Measurements from ENCODE around the gene ELP5. TPM values are rescaled to one million over a fixed set of nuclear protein-coding genes. Genes with fewer than 3 reads are reported as not detected.
A peak's percentile ranks its signal among the peaks of the same experiment; 100 is the strongest.

The ELP5 gene
- total RNA-seq, 2 experiments from 2014 or later, result 52.4 to 53.5 TPM

- no peak for DNase-seq
- intact Hi-C loops (cut with micrococcal nuclease), result no loop called here
- CTCF ChIA-PET, result interaction anchor here (1.4 kb wide), 1 partner anchor 10 kb away, joined by 3 read pairs; the partner anchor contains the start of genes ACADVL and DLG4
- Mint-ChIP-seq H3K4me3 (no peak overlapping the region), H3K27me3 (ENCODE audit: low read depth) (no peaks in the 10 kb centered on the region), H3K4me1 (ENCODE audit: low read depth) (peaks cover 32% of the 10 kb centered on the region), H3K9me3 (no peaks in the 10 kb centered on the region), H3K27ac (no peak overlapping the region), H3K36me3 (ENCODE audit: low read depth) (peaks cover 14% of the 10 kb centered on the region)
Observed at GRCh38 chr17:7229504-7229903, 22.5 kb upstream of the ELP5 start.

GRCh38 chr17:7232114-7232513 is 19.9 kb upstream of the ELP5 start:
- no peak for DNase-seq
- CTCF ChIA-PET, result interaction anchor here (0.7 to 2.6 kb wide), 2 partner anchors 11 to 65 kb away, joined by 5 to 15 read pairs; partner anchors contain the start of genes ACADVL and DLG4
- Mint-ChIP-seq H3K36me3 (ENCODE audit: low read depth) (peaks cover 25% of the 10 kb centered on the region), H3K9me3 (no peaks in the 10 kb centered on the region), H3K4me3 (peak overlapping the region; percentile 4), H3K27me3 (ENCODE audit: low read depth) (no peaks in the 10 kb centered on the region), H3K4me1 (ENCODE audit: low read depth) (peaks cover 57% of the 10 kb centered on the region), H3K27ac (no peak overlapping the region)
- intact Hi-C loops (cut with micrococcal nuclease), result no loop called here

GRCh38 chr17:7233701-7234082 is 18.3 kb upstream of the ELP5 start:
- Mint-ChIP-seq H3K27me3 (ENCODE audit: low read depth) (no peaks in the 10 kb centered on the region), H3K27ac (peak overlapping the region; percentile 80), H3K4me3 (peak overlapping the region; percentile 90), H3K36me3 (ENCODE audit: low read depth) (peaks cover 21% of the 10 kb centered on the region), H3K9me3 (no peaks in the 10 kb centered on the region), H3K4me1 (ENCODE audit: low read depth) (peaks cover 54% of the 10 kb centered on the region)
- DNase-seq, result no peak
- intact Hi-C loops (cut with micrococcal nuclease), result loop anchor here (1.0 to 2.0 kb wide), 3 partner anchors 19 to 251 kb away; partner anchors contain the start of genes EIF5A and POLR2A
- CTCF ChIA-PET, result interaction anchor here (2.6 kb wide), 1 partner anchor 13 kb away, joined by 15 read pairs; the partner anchor contains the start of genes ACADVL and DLG4

- Mint-ChIP-seq H3K27me3 (ENCODE audit: low read depth) (no peaks in the 10 kb centered on the region), H3K27ac (peak within 1 kb of the TSS; percentile 88), H3K4me1 (ENCODE audit: low read depth) (peaks cover 52% of the 10 kb centered on the region), H3K4me3 (peak within 1 kb of the TSS; percentile 90), H3K36me3 (ENCODE audit: low read depth) (peaks cover 22% of the 10 kb centered on the region), H3K9me3 (no peaks in the 10 kb centered on the region)
- peak; percentile 96 for DNase-seq
- CTCF ChIA-PET, result interaction anchor here (1.3 to 1.9 kb wide), 2 partner anchors 12 to 14 kb away, joined by 3 to 6 read pairs; partner anchors contain the start of genes ACADVL and DLG4
- intact Hi-C loops (cut with micrococcal nuclease), result loop anchor here (1.0 to 2.0 kb wide), 3 partner anchors 20 to 250 kb away; partner anchors contain the start of genes EIF5A and POLR2A
Observed at GRCh38 chr17:7234083-7234951, 17.7 kb upstream of the ELP5 start, which contains the start of gene DVL2. TSS of gene DVL2 (minus strand) at chr17:7234517. CDS start at chr17:7234262, 255 bp downstream.

GRCh38 chr17:7235693-7236665 is 16.0 kb upstream of the ELP5 start:
- H3K4me3 Mint-ChIP-seq, result peak overlapping the region; percentile 90
- intact Hi-C loops (cut with micrococcal nuclease), result loop anchor here (2.0 to 5.0 kb wide), 2 partner anchors 249 to 606 kb away; partner anchors contain the start of gene POLR2A
- H3K4me1 Mint-ChIP-seq (ENCODE audit: low read depth), result peaks cover 61% of the 10 kb centered on the region
- DNase-seq, result no peak
- no peaks in the 10 kb centered on the region for H3K9me3 Mint-ChIP-seq
- CTCF ChIA-PET, result interaction anchor here (0.7 to 1.9 kb wide), 3 partner anchors 15 to 17 kb away, joined by 3 to 6 read pairs (median 4); partner anchors contain the start of genes ACADVL and DLG4
- no peaks in the 10 kb centered on the region for H3K27me3 Mint-ChIP-seq (ENCODE audit: low read depth)
- peak overlapping the region; percentile 22 for H3K27ac Mint-ChIP-seq
- peaks cover 22% of the 10 kb centered on the region for H3K36me3 Mint-ChIP-seq (ENCODE audit: low read depth)

GRCh38 chr17:7236808-7237207 is 15.2 kb upstream of the ELP5 start:
- Mint-ChIP-seq H3K9me3 (no peaks in the 10 kb centered on the region), H3K4me3 (peak overlapping the region; percentile 94), H3K27me3 (ENCODE audit: low read depth) (no peaks in the 10 kb centered on the region), H3K4me1 (ENCODE audit: low read depth) (peaks cover 69% of the 10 kb centered on the region), H3K27ac (peak overlapping the region; percentile 86), H3K36me3 (ENCODE audit: low read depth) (peaks cover 25% of the 10 kb centered on the region)
- CTCF ChIA-PET, result interaction anchor here (0.7 to 1.0 kb wide), 2 partner anchors 16 to 17 kb away, joined by 3 to 4 read pairs; partner anchors contain the start of genes ACADVL and DLG4
- intact Hi-C loops (cut with micrococcal nuclease), result loop anchor here (5.0 kb wide), 1 partner anchor 605 kb away; no protein-coding TSS in a partner anchor
- DNase-seq, result no peak

- Mint-ChIP-seq H3K27me3 (ENCODE audit: low read depth) (no peaks in the 10 kb centered on the region), H3K4me3 (peak overlapping the region; percentile 94), H3K4me1 (ENCODE audit: low read depth) (peaks cover 68% of the 10 kb centered on the region), H3K9me3 (no peaks in the 10 kb centered on the region), H3K27ac (peak overlapping the region; percentile 86), H3K36me3 (ENCODE audit: low read depth) (peaks cover 26% of the 10 kb centered on the region)
- CTCF ChIA-PET, result interaction anchor here (0.5 to 2.5 kb wide), 4 partner anchors 17 to 61 kb away, joined by 3 to 8 read pairs (median 4); partner anchors contain the start of genes ACADVL and DLG4
- no peak for DNase-seq
- intact Hi-C loops (cut with micrococcal nuclease), result loop anchor here (5.0 kb wide), 1 partner anchor 605 kb away; no protein-coding TSS in a partner anchor
Observed at GRCh38 chr17:7237266-7237760, 14.7 kb upstream of the ELP5 start.

- peak overlapping the region; percentile 94 for H3K4me3 Mint-ChIP-seq
- peak overlapping the region; percentile 86 for H3K27ac Mint-ChIP-seq
- peaks cover 29% of the 10 kb centered on the region for H3K36me3 Mint-ChIP-seq (ENCODE audit: low read depth)
- DNase-seq, result peak; percentile 81
- H3K27me3 Mint-ChIP-seq (ENCODE audit: low read depth), result no peaks in the 10 kb centered on the region
- no peaks in the 10 kb centered on the region for H3K9me3 Mint-ChIP-seq
- H3K4me1 Mint-ChIP-seq (ENCODE audit: low read depth), result peaks cover 67% of the 10 kb centered on the region
- intact Hi-C loops (cut with micrococcal nuclease), result loop anchor here (2.0 to 5.0 kb wide), 2 partner anchors 449 to 604 kb away; partner anchors contain the start of gene TP53
- CTCF ChIA-PET, result interaction anchor here (0.5 to 2.5 kb wide), 3 partner anchors 18 to 60 kb away, joined by 3 to 8 read pairs (median 5); partner anchors contain the start of genes ACADVL and DLG4
Observed at GRCh38 chr17:7237761-7238419, 14.1 kb upstream of the ELP5 start.

- Mint-ChIP-seq H3K4me3 (peak overlapping the region; percentile 94), H3K4me1 (ENCODE audit: low read depth) (peaks cover 66% of the 10 kb centered on the region), H3K27me3 (ENCODE audit: low read depth) (no peaks in the 10 kb centered on the region), H3K9me3 (no peaks in the 10 kb centered on the region), H3K27ac (peak overlapping the region; percentile 92), H3K36me3 (ENCODE audit: low read depth) (peaks cover 34% of the 10 kb centered on the region)
- CTCF ChIA-PET, result interaction anchor here (0.6 to 2.5 kb wide), 4 partner anchors 15 to 193 kb away, joined by 3 to 8 read pairs (median 3); partner anchors contain the start of genes ACADVL and DLG4
- intact Hi-C loops (cut with micrococcal nuclease), result loop anchor here (1.0 to 5.0 kb wide), 7 partner anchors 14 to 604 kb away; partner anchors contain the start of genes ACADVL, DLG4, EIF5A and ELP5
- peak; percentile 42 for DNase-seq
Observed at GRCh38 chr17:7238420-7239090, 13.5 kb upstream of the ELP5 start.
